Right cardiac atrium (tissue), 5 donors: Measurements from ENCODE around the gene NR3C2. TPM values are rescaled to one million over a fixed set of nuclear protein-coding genes. Genes with fewer than 3 reads are reported as not detected.
"Not testable (repeated sequence)": the region's sequence is repeated elsewhere in the genome, so short reads cannot be mapped to it uniquely, and the experiment has no call there.

Experiments
- ATAC-seq, 2 donors: fragments of 200-7000 bp; cut with Tn5 transposase; one replicate each; pipeline versions ENCODE4 v1.8.0 to v1.9.1; 2020; ENCODE audit warnings: moderate library complexity in 2 of 2, mild to moderate bottlenecking in 1 of 2
- DNase-seq, 3 donors: peaks; one replicate each; pipeline ENCODE4 v3.0.0-alpha.2; 2020
- H3K27ac ChIP-seq: one replicate; pipeline ENCODE4 v1.5.1; 2013; ENCODE audit warnings: mild to moderate bottlenecking, low read length, control low read depth, moderate library complexity
- H3K27me3 ChIP-seq: one replicate; pipeline ENCODE4 v1.6.1; 2013; ENCODE audit not compliant: control insufficient read depth, insufficient read depth
- H3K4me1 ChIP-seq: one replicate; pipeline ENCODE4 v1.6.1; 2013; ENCODE audit warnings: low read length; ENCODE audit not compliant: control insufficient read depth, insufficient read depth
- H3K4me3 ChIP-seq: one replicate; pipeline ENCODE4 v1.5.1; 2013; ENCODE audit warnings: low read length, control low read depth
- H3K9me3 ChIP-seq: one replicate; pipeline ENCODE4 v1.6.1; 2013; ENCODE audit warnings: low read length; ENCODE audit not compliant: control insufficient read depth
- WGBS: extraction: QIAGEN DNeasy Blood & Tissue Kit; methylation state at CpG from one replicate; pipeline ENCODE4 v1.1.7; 2013; 5-methylcytosine and 5-hydroxymethylcytosine counted together
- intact Hi-C, 4 donors: fragments of 100-400 bp; cut with DNase I; formaldehyde crosslinking; loops; one replicate each; pipeline versions ENCODE4 v1.11.0 to v1.14.0; 2022 to 2023
- polyA plus RNA-seq: library from polyadenylated mRNA; stranded (reverse); fragments of 200-250 nt; gene quantifications from one replicate; pipeline ENCODE4 v1.2.3, GENCODE V29; 2013
- total RNA-seq, 4 donors: library from RNA; stranded (reverse); fragmentation: NEBNext Ultra II Directional; extraction: Animal tissue kit (Norgen Biotek cat#: 25700); gene quantifications; one replicate each; pipeline ENCODE4 v1.2.1, GENCODE V29; 2021
- donor health status: healthy with polysubstance abuse.
- donor health status: DM: no; HTN: yes; CAD: no.
- donor health status: DM: no; HTN: no; CAD: no.
- donor health status: DM: no; HTN: yes; CAD: no; lungs with severe emphysema.
- donor health status: DM: yes; HTN: yes; CAD: no.

NR3C2 gene
- total and polyA plus RNA-seq, 5 donors, result 5.9 to 27.9 (median 24.3) TPM

DNA sequence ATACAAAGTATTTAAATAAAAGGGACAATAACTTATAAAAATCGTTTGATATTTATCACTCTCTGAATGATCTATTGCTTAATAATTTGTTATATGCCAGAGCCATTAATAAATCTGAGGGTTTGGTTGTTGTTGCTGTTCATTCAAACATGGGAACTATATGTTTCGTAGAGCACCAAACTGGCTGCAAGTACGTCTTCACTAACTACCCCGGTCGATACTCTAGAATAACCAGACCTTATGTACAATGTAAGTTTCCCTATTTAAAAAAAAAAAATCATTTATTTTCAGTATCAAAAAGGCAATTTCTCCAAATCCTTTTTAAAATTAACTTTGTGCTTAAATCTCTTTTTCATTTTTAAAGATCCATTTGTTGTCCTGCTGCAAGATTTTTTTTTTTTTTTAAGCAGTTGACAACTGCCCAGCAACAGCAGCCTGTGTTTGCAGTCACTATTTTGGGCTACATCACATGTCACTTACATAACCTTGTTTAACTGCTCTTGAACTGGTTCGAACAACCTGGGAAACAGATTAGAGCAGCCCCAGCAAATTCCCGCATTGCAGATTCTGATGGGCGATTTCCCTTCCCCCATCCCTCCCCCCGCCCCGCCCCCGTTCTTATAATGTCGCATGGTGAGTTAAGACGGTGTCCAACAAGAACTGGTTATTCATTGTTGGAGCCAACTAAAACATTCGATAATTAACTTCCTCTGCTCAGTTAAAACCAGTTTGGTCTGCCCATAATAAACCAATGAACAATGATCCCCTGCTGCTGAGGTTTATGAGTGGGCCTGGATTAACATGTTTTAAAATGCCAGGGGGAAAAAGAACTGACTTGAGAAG, 238.9 kb downstream of the NR3C2 start:
- H3K27ac ChIP-seq, result peak overlapping the region; percentile 8
- peaks cover 1% of the 10 kb centered on the region for H3K4me1 ChIP-seq
- no peaks in the 10 kb centered on the region for H3K9me3 ChIP-seq
- DNase-seq (no peak), ATAC-seq (peak; percentile 79 to 85)
- peak overlapping the region; percentile 58 for H3K4me3 ChIP-seq
- WGBS, result 29% methylated on average over 14 of the region's 14 CpGs
- intact Hi-C loops, result no loop called here
- H3K27me3 ChIP-seq, result no peaks in the 10 kb centered on the region

DNA sequence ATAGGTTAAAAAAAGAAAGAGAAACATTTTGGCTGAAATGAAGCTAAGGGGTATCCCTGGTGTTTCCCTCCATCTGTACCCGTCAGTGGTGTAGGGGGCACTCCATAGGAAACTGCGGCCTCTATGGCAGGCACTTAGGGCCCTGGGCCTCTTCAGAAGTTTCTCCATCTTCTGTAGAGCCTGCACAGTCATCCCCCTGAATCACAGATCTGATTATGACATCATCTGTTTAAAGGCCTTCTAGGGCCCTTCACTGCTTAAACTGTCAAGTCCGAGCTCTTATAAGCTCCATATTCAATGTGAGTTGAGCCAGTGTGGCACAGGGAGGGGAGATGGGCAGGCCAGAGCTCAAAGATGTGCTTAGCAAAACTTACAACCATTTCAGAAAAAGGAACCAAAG, 241.3 kb downstream of the NR3C2 start:
- ATAC-seq (no peak), DNase-seq (no peak)
- no peaks in the 10 kb centered on the region for H3K9me3 ChIP-seq
- peaks cover 2% of the 10 kb centered on the region for H3K4me1 ChIP-seq
- no peak overlapping the region for H3K27ac ChIP-seq
- no peak overlapping the region for H3K4me3 ChIP-seq
- H3K27me3 ChIP-seq, result no peaks in the 10 kb centered on the region
- 95% methylated on average over 3 of the region's 3 CpGs for WGBS
- intact Hi-C loops, result no loop called here

DNA sequence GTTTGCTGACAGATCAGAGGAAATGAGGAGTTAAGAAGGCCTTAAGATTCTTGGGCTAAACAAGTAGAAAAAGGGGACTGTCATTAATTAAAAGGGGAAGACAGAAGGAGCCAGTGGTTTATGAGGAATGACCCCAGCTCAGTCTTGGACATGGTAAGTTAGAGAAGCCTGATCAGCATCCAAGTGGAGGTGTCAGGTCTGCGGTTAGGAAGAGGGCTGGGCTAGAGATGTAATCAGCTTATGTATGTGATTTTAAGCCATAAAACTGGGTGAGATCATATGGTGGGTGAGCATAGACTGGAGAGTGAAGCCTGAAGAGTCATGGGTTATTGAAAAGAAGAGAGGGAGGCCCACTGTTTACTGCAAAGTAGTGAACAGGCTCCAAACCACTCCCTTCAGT, 246.1 kb downstream of the NR3C2 start:
- DNase-seq, result no peak
- Histone ChIP-seq H3K9me3 (no peaks in the 10 kb centered on the region), H3K27me3 (no peaks in the 10 kb centered on the region), H3K4me3 (no peak overlapping the region), H3K4me1 (peaks cover 6% of the 10 kb centered on the region), H3K27ac (no peak overlapping the region)
- no peak for ATAC-seq
- 87% methylated on average over 1 of the region's 1 CpG for WGBS
- intact Hi-C loops, result no loop called here

DNA sequence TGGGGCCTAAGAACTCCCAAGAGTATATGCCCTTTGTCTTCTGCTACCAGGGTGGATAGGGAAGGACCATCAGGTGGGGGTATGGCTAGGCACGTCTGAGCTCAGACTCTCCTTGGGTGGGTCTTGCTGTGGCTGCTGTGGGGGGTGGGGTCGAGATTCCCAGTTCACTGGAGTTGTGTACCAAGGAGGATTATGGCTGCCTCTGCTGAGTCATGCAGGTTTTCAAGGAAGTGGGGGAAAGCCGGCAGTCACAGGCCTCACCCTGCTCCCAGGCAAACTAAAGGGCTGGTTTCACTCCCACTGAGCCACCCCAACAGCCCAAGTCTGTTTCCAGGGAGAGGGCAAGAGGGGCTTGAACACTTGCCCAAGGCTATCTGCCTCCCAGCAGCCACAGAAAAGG, 249.7 kb downstream of the NR3C2 start:
- DNase-seq, result no peak
- no peaks in the 10 kb centered on the region for H3K27me3 ChIP-seq
- no peak overlapping the region for H3K27ac ChIP-seq
- WGBS, result 80% methylated on average over 3 of the region's 3 CpGs
- H3K4me1 ChIP-seq, result peaks cover 5% of the 10 kb centered on the region
- H3K4me3 ChIP-seq, result no peak overlapping the region
- intact Hi-C loops, result no loop called here
- ATAC-seq, result no peak
- no peaks in the 10 kb centered on the region for H3K9me3 ChIP-seq

DNA sequence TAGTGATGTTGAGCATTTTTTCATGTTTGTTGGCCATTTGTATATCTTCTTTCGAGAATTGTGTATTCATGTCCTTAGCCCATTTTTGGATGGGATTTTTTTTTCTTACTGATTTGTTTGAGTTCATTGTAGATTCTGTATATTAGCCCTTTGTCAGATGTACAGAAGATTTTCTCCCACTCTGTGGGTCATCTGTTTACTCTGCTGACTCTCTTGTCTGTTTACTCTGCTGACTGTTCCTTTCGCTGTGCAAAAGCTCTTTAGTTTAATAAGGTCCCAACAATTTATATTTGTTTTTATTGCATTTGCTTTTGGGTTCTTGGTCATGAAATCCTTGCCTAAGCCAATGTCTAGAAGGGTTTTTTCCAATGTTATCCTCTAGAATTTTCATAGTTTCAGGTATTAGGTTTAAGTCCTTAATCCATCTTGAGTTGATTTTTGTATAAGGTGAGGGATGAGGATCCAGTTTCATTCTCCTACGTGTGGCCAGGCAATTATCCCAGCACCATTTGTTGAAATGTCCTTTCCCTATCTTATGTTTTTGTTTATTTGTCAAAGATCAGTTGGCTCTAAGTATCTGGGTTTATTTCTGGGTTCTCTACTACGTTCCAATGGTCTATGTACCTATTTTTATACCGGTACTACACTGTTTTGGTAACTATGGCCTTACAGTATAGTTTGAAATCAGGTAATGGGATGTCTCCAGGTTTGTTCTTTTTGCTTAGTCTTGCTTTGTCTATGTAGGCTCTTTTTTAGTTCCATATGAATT, 254.6 kb downstream of the NR3C2 start:
- 79% methylated on average over 5 of the region's 5 CpGs for WGBS
- not testable (repeated sequence) for ATAC-seq

DNA sequence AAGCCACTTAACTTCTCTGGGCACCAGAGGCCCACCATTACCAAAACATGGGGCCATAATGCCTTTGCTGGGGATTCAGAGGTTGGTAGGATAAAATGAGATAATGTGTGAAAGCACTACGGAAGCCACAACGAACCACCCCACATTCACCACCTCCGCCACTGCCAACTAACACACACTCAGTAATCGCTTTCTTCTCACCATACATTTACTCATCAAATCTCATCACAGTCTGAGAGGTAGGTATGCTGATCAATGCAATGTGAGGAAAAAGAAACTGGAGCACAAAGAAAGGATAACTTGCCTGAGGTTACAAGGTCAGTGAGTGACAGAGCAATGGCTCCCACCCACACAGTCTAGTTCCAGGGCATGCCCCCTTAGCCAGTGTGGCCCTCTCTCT, 257.3 kb downstream of the NR3C2 start:
- no peak overlapping the region for H3K4me3 ChIP-seq
- no peaks in the 10 kb centered on the region for H3K9me3 ChIP-seq
- H3K4me1 ChIP-seq, result no peaks in the 10 kb centered on the region
- no peaks in the 10 kb centered on the region for H3K27me3 ChIP-seq
- no peak for ATAC-seq
- intact Hi-C loops, result loop anchor here in 1 of 4 donors (10.0 kb wide), 1 partner anchor 260 kb away; the partner anchor contains the start of gene NR3C2
- 97% methylated on average over 4 of the region's 4 CpGs for WGBS
- no peak overlapping the region for H3K27ac ChIP-seq
- no peak for DNase-seq

More for the DNA sequence above, 254.6 kb downstream of the NR3C2 start:
- not testable (repeated sequence) for H3K27me3 ChIP-seq, H3K4me1 ChIP-seq, H3K4me3 ChIP-seq, DNase-seq, H3K27ac ChIP-seq, H3K9me3 ChIP-seq
- intact Hi-C loops, result loop anchor here in 1 of 4 donors (10.0 kb wide), 1 partner anchor 257 kb away; the partner anchor contains the start of gene NR3C2

DNA sequence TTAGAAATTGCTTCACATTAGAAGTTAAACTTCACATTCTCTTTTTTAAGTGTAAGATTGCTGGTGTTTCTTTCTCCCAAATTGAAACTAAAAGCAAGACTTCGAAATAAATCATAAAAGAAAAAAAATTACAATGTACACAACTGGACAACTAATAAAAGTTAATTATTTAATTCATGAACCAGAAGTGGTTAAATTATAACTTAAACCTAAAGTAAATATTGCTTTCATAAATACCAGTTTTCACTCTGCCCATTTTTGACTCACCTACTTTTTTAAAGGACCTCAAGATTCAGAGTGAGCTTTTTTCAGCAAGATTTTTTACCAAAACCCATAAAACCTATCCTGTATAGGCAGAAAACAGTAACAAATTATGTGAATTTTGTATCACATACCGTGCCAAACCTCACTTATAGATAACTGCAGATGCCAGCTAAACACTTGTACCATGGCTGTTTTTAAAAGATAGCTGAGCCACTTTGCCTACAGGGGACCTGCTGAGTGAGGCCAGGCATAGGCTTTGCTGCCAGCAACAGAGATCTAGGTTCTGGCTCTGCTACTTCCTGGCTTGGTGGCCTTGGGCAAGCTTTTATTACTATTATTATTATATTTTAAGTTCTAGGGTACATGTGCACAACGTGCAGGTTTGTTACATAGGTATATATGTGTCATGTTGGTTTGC, 259.8 kb downstream of the NR3C2 start:
- no peak for DNase-seq
- no peak for ATAC-seq
- intact Hi-C loops, result loop anchor here in 1 of 4 donors (10.0 kb wide), 1 partner anchor 262 kb away; the partner anchor contains the start of gene NR3C2

DNA sequence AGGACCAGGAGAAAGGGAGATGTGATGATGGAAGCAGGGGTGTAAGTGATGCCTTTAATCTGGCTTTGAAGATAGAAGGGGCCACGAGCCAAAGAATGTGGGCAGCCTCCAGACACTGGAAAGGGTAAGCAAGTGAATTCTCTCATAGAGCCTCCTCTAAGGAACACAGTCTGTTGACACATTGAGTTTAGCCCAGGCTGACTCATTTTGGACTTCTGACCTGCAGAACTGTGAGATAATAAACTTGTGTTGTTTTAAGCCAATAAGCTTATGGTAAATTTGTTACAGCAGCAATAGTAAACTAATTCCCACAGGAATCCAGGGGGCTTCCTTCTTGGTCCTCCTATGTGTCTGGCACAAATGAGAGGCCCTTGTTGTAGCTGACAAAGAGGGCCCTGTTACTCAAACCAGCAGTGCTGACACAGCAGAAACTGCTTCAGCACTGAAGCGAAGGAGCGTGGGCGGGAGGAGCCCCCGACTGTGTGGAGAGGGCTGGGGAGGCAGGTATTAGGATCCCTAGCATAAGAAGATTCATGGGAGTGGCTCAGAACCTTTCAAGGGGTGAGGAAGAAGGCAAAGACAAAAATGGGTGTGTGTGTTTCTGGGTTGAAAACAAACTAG, 268.7 kb downstream of the NR3C2 start:
- Histone ChIP-seq H3K4me3 (no peak overlapping the region), H3K4me1 (no peaks in the 10 kb centered on the region), H3K27me3 (no peaks in the 10 kb centered on the region), H3K27ac (no peak overlapping the region), H3K9me3 (no peaks in the 10 kb centered on the region)
- ATAC-seq (no peak), DNase-seq (peak in 1 of 3 donors; percentile 30)
- WGBS, result 79% methylated on average over 5 of the region's 5 CpGs
- intact Hi-C loops, result no loop called here

More for the DNA sequence above, 259.8 kb downstream of the NR3C2 start:
- H3K4me3 ChIP-seq, result no peak overlapping the region
- no peak overlapping the region for H3K27ac ChIP-seq
- H3K4me1 ChIP-seq, result no peaks in the 10 kb centered on the region
- 79% methylated on average over 3 of the region's 3 CpGs for WGBS
- no peaks in the 10 kb centered on the region for H3K27me3 ChIP-seq
- no peaks in the 10 kb centered on the region for H3K9me3 ChIP-seq

DNA sequence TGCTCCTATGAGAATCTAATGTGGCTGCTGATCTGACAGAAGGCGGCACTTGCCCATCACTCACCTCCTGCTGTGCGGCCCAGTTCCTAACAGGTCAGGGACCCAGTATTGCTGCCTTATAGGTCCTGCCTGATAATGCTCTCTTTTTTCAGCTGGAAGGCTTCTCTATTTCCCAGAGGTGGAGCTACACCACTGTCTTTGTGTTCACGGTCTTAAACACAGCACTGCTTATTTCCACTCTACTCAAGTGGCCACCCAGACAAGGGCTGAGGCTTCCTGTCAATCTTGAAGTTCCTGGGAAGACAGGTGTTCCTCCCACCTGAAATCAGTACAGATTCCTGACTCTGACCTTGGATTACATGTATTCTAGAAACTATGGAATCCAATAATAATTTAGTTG, 270.6 kb downstream of the NR3C2 start:
- intact Hi-C loops, result no loop called here
- no peak overlapping the region for H3K27ac ChIP-seq
- ATAC-seq (no peak), DNase-seq (no peak)
- no peaks in the 10 kb centered on the region for H3K4me1 ChIP-seq
- no peaks in the 10 kb centered on the region for H3K27me3 ChIP-seq
- 87% methylated on average over 3 of the region's 3 CpGs for WGBS
- no peak overlapping the region for H3K4me3 ChIP-seq
- no peaks in the 10 kb centered on the region for H3K9me3 ChIP-seq

DNA sequence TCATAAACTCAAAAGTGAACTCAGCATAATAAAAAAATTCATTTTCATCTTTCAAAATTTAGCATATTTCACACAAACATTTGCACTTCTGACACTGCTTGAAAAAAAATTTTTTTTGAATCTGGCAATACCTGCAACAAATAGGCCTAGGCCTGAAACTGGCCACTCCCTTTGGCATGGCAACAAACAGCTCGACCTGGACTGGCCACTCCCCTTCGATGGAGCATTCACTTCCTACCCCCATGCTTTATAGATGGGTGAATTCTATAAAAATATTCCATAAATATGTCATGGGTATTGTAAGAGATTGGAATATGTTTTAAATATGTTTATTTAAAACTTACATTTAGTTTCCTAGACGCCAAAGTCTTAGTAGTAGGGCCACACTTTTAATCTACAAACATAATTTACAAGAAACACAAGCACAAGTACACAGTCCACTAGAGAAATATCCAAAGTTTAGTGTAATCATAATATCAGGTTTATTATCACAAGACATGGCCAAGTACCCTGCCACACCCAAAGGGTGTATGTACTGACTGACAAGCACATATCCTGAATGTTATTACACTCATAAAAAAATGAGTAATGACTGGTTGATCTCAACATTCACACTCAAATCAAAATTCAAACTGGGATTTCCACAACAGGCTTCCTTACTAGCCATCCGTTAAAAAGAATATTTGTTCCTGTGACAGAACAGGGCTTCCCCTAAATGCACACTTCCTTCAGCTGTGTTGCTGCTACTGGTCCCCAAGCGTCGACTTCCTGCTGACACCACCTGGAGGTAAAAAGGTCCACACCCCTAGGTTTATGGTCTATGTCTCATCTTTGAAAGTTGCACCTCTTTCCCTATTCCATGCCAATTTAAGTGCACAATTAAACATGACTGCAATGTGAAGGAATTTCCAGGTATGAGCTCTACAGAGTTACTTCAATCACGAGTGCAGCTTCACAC, 271.5 kb downstream of the NR3C2 start:
- intact Hi-C loops, result no loop called here
- H3K27ac ChIP-seq, result no peak overlapping the region
- H3K4me3 ChIP-seq, result no peak overlapping the region
- 81% methylated on average over 7 of the region's 7 CpGs for WGBS
- H3K27me3 ChIP-seq, result no peaks in the 10 kb centered on the region
- no peaks in the 10 kb centered on the region for H3K9me3 ChIP-seq
- ATAC-seq (no peak), DNase-seq (no peak)
- peaks cover 2% of the 10 kb centered on the region for H3K4me1 ChIP-seq
